ENCODE data around the gene TRIO.

DNA sequence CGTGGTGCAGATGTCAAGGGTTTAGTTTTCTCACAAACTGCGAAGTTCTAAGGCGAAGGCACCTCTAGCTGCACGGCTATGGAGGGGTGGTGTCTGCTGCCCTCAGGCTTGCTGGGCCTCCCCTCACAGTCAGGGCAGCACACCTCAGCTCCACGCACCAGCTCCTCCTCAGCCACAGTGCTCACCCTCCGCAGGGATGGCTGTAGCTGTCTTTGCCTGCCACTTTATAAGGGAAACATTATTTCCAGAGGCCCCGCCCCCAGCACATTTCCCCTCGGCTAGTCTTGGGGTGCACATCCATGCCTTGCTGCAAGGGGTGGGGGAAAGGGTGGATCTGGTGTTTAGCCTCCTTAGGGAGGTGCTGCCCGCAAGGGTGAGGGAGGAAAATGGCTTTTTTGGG lies 154.6 kb downstream of the TRIO start:
- TF ChIP-seq, protein P1, sequence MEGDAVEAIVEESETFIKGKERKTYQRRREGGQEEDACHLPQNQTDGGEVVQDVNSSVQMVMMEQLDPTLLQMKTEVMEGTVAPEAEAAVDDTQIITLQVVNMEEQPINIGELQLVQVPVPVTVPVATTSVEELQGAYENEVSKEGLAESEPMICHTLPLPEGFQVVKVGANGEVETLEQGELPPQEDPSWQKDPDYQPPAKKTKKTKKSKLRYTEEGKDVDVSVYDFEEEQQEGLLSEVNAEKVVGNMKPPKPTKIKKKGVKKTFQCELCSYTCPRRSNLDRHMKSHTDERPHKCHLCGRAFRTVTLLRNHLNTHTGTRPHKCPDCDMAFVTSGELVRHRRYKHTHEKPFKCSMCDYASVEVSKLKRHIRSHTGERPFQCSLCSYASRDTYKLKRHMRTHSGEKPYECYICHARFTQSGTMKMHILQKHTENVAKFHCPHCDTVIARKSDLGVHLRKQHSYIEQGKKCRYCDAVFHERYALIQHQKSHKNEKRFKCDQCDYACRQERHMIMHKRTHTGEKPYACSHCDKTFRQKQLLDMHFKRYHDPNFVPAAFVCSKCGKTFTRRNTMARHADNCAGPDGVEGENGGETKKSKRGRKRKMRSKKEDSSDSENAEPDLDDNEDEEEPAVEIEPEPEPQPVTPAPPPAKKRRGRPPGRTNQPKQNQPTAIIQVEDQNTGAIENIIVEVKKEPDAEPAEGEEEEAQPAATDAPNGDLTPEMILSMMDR (IDR thresholded peaks at IDR 0.05; ENCODE audit: borderline replicate concordance, extremely low read depth, low read length, poor library complexity, severe bottlenecking): no peak
- TF ChIP-seq EZH2 (IDR thresholded peaks at IDR 0.05; ENCODE audit: borderline replicate concordance, low read depth, low read length, severe bottlenecking): no peak
